Neural cell (in vitro differentiated cells): ENCODE measurements around the gene NT5C. TPM values are rescaled to one million over a fixed set of nuclear protein-coding genes. Genes with fewer than 3 reads are reported as not detected.

ENCODE experiments used
- H2AFZ ChIP-seq: fragments of 200-600, 300-800 bp; sonication (generic), shearing (Covaris generic); 2 replicates; pipeline ENCODE4 v1.6.0; 2014; ENCODE audit warnings: low read depth, mild to moderate bottlenecking, antibody characterized with exemption, low read length, moderate library complexity
- H3F3A ChIP-seq: fragments of 200-600 bp; shearing (Covaris generic); 2 replicates; pipeline ENCODE4 v1.6.1; 2016; ENCODE audit warnings: mild to moderate bottlenecking, moderate library complexity, mixed read lengths, antibody characterized with exemption, low read length; ENCODE audit not compliant: insufficient read depth, poor library complexity, severe bottlenecking
- H3K27ac ChIP-seq: fragments of 200-600, 300-800 bp; sonication (generic), shearing (Covaris generic); 2 replicates; pipeline ENCODE4 v1.5.1; 2014; ENCODE audit warnings: mild to moderate bottlenecking, low read length, moderate library complexity
- H3K27me3 ChIP-seq: fragments of 300-800, 200-600 bp; sonication (generic), shearing (Covaris generic); 2 replicates; pipeline ENCODE4 v1.6.0; 2014; ENCODE audit warnings: mild to moderate bottlenecking, low read depth, low read length, moderate library complexity; ENCODE audit not compliant: insufficient read depth
- H3K36me3 ChIP-seq: fragments of 300-800, 200-600 bp; sonication (generic), shearing (Covaris generic); 2 replicates; pipeline ENCODE4 v1.5.1; 2014; ENCODE audit warnings: mild to moderate bottlenecking, antibody characterized with exemption, low read length, moderate library complexity; ENCODE audit not compliant: insufficient read depth
- H3K4me2 ChIP-seq: fragments of 300-800, 200-600 bp; sonication (generic), shearing (Covaris generic); 2 replicates; pipeline ENCODE4 v1.6.0; 2014; ENCODE audit warnings: mild to moderate bottlenecking, low read length
- H3K4me3 ChIP-seq: fragments of 300-800, 200-600 bp; sonication (generic), shearing (Covaris generic); 2 replicates; pipeline ENCODE4 v1.5.1; 2014; ENCODE audit warnings: mild to moderate bottlenecking, low read length, moderate library complexity
- H3K79me2 ChIP-seq: fragments of 200-600 bp; shearing (Covaris generic); replicated peaks from 2 replicates; pipeline ENCODE4 v1.6.0; 2014; ENCODE audit warnings: mild to moderate bottlenecking, low read length, moderate library complexity; ENCODE audit not compliant: insufficient read depth
- H3K9ac ChIP-seq: fragments of 300-800, 200-600 bp; sonication (generic), shearing (Covaris generic); 2 replicates; pipeline ENCODE4 v1.6.1; 2016; ENCODE audit warnings: mild to moderate bottlenecking, low read length, mixed read lengths
- H3K9me2 ChIP-seq: fragments of 200-600 bp; shearing (Covaris generic); 2 replicates; pipeline ENCODE4 v1.6.1; 2016; ENCODE audit warnings: mild to moderate bottlenecking, low read length, mixed read lengths; ENCODE audit not compliant: insufficient read depth
- H3K9me3 ChIP-seq: fragments of 200-600, 300-800 bp; sonication (generic), shearing (Covaris generic); 2 replicates; pipeline ENCODE4 v1.6.1; 2016; ENCODE audit warnings: mild to moderate bottlenecking, mixed run types, low read length, moderate library complexity, mixed read lengths
- H4K20me1 ChIP-seq: fragments of 200-600 bp; shearing (Covaris generic); 2 replicates; pipeline ENCODE4 v1.6.1; 2016; ENCODE audit warnings: mild to moderate bottlenecking, mixed run types; ENCODE audit not compliant: insufficient read depth
- EP300 ChIP-seq: fragments of 450-650 bp; conservative IDR thresholded peaks from 2 replicates; pipeline ENCODE4 v1.6.1; 2014; ENCODE audit warnings: antibody characterized with exemption, mild to moderate bottlenecking, moderate library complexity; ENCODE audit not compliant: poor library complexity, severe bottlenecking
- EZH2 ChIP-seq: fragments of 200-600, 300-800 bp; shearing (Covaris generic), sonication (generic); IDR thresholded peaks from 2 replicates; pipeline ENCODE4 v1.6.1; 2014; ENCODE audit warnings: antibody characterized with exemption, low read length, borderline replicate concordance, mild to moderate bottlenecking; ENCODE audit not compliant: insufficient read depth, poor library complexity, severe bottlenecking
- MXI1 ChIP-seq: fragments of 450-650 bp; conservative IDR thresholded peaks from 2 replicates; pipeline ENCODE4 v1.6.1; 2014; ENCODE audit warnings: antibody characterized with exemption, mild to moderate bottlenecking; ENCODE audit not compliant: poor library complexity, severe bottlenecking
- POLR2AphosphoS5 ChIP-seq: IDR thresholded peaks from 2 replicates; pipeline ENCODE4 v1.6.1; 2012
- RAD21 ChIP-seq: fragments of 450-650 bp; conservative IDR thresholded peaks from 2 replicates; pipeline ENCODE4 v1.6.1; 2014; ENCODE audit warnings: antibody characterized with exemption, mild to moderate bottlenecking, moderate library complexity
- SMC3 ChIP-seq: fragments of 450-650 bp; conservative IDR thresholded peaks from 2 replicates; pipeline ENCODE4 v1.6.1; 2014; ENCODE audit warnings: antibody characterized with exemption, mild to moderate bottlenecking, moderate library complexity; ENCODE audit not compliant: poor library complexity
- TAF1 ChIP-seq: IDR thresholded peaks from 2 replicates; pipeline ENCODE4 v1.6.1; 2012; ENCODE audit warnings: low read depth
- polyA plus RNA-seq: library from polyadenylated mRNA; depleted of rRNA; stranded (reverse); fragments of >200 nt; gene quantifications from 2 replicates; pipeline ENCODE4 v1.2.3, GENCODE V29; 2014
- TF ChIP-seq, protein P1 (sequence below): fragments of 450-650 bp; IDR thresholded peaks from 2 replicates; pipeline ENCODE4 v1.5.1; 2014; ENCODE audit warnings: antibody characterized with exemption, mild to moderate bottlenecking, moderate library complexity; ENCODE audit not compliant: poor library complexity, severe bottlenecking
- TF ChIP-seq, protein P2 (sequence below): IDR thresholded peaks from 2 replicates; pipeline ENCODE4 v1.6.1; 2012; ENCODE audit warnings: borderline replicate concordance

NT5C gene
- polyA plus RNA-seq, 1 donor from 2014 or later: 58.7 TPM

DNA sequence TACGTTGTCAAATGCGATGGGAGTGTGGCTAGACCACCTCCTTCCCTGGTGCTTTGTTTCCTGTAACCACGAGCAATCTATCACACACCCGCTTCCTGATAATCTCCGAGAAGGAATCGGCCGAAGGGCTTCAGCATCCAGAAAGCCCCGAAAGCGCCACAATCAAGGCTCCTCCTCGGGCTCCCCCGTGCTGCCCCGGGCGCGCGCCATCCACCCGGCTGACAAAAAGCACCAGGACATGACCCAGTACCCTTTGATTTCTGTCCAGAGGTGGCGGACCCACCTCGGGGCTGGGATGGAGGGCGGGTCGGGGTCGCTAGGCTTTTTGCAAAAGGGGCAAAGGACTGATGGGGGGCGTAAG lies 22.5 kb downstream of the NT5C start:
- Histone ChIP-seq H3K27ac (no peak overlapping the region), H3F3A (no peaks in the 10 kb centered on the region), H3K4me3 (peak overlapping the region; percentile 80), H3K9ac (peak overlapping the region; percentile 64), H3K9me2 (no peaks in the 10 kb centered on the region), H2AFZ (peak overlapping the region; percentile 95), H3K4me2 (peak overlapping the region; percentile 40), H4K20me1 (no peaks in the 10 kb centered on the region), H3K9me3 (no peaks in the 10 kb centered on the region), H3K36me3 (no peaks in the 10 kb centered on the region), H3K79me2 (peaks cover 6% of the 10 kb centered on the region), H3K27me3 (no peaks in the 10 kb centered on the region)
- TF ChIP-seq, protein P1, sequence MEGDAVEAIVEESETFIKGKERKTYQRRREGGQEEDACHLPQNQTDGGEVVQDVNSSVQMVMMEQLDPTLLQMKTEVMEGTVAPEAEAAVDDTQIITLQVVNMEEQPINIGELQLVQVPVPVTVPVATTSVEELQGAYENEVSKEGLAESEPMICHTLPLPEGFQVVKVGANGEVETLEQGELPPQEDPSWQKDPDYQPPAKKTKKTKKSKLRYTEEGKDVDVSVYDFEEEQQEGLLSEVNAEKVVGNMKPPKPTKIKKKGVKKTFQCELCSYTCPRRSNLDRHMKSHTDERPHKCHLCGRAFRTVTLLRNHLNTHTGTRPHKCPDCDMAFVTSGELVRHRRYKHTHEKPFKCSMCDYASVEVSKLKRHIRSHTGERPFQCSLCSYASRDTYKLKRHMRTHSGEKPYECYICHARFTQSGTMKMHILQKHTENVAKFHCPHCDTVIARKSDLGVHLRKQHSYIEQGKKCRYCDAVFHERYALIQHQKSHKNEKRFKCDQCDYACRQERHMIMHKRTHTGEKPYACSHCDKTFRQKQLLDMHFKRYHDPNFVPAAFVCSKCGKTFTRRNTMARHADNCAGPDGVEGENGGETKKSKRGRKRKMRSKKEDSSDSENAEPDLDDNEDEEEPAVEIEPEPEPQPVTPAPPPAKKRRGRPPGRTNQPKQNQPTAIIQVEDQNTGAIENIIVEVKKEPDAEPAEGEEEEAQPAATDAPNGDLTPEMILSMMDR: no peak
- TF ChIP-seq SMC3: no peak

DNA sequence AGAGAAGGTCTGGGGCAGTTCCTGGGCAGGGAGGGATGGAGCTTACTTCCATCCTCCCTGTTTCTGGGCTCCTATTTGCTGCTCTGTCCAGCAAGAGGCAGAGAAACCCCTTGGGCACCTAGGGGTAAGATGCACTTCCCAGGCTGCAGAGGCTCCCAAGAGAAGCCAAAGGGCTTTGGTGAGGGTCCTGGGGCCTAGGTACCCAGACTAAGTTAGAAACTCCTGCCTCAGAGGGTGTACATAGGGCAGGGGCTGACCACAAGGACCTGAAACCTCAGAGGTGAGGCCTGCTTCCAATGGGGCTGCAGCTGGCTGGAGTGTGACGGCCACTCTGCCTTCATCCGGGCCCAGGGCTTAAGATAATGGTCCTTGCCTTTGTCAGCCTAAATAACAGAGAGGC lies 23.3 kb downstream of the NT5C start:
- Histone ChIP-seq H3K79me2 (peaks cover 6% of the 10 kb centered on the region), H3F3A (no peaks in the 10 kb centered on the region), H3K9ac (no peak overlapping the region), H3K36me3 (no peaks in the 10 kb centered on the region), H2AFZ (no peak overlapping the region), H4K20me1 (no peaks in the 10 kb centered on the region), H3K4me2 (no peak overlapping the region), H3K9me2 (no peaks in the 10 kb centered on the region), H3K27ac (no peak overlapping the region), H3K27me3 (no peaks in the 10 kb centered on the region), H3K4me3 (no peak overlapping the region), H3K9me3 (no peaks in the 10 kb centered on the region)
- TF ChIP-seq, protein P2, sequence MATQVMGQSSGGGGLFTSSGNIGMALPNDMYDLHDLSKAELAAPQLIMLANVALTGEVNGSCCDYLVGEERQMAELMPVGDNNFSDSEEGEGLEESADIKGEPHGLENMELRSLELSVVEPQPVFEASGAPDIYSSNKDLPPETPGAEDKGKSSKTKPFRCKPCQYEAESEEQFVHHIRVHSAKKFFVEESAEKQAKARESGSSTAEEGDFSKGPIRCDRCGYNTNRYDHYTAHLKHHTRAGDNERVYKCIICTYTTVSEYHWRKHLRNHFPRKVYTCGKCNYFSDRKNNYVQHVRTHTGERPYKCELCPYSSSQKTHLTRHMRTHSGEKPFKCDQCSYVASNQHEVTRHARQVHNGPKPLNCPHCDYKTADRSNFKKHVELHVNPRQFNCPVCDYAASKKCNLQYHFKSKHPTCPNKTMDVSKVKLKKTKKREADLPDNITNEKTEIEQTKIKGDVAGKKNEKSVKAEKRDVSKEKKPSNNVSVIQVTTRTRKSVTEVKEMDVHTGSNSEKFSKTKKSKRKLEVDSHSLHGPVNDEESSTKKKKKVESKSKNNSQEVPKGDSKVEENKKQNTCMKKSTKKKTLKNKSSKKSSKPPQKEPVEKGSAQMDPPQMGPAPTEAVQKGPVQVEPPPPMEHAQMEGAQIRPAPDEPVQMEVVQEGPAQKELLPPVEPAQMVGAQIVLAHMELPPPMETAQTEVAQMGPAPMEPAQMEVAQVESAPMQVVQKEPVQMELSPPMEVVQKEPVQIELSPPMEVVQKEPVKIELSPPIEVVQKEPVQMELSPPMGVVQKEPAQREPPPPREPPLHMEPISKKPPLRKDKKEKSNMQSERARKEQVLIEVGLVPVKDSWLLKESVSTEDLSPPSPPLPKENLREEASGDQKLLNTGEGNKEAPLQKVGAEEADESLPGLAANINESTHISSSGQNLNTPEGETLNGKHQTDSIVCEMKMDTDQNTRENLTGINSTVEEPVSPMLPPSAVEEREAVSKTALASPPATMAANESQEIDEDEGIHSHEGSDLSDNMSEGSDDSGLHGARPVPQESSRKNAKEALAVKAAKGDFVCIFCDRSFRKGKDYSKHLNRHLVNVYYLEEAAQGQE: no peak
- TF ChIP-seq MXI1 (no peak), EP300 (no peak), RAD21 (no peak), POLR2AphosphoS5 (no peak), EZH2 (no peak), TAF1 (no peak), SMC3 (no peak)
- TF ChIP-seq, protein P1: no peak
